MM.1S (cell line): ENCODE data around the gene WDR91.
"Not testable (repeated sequence)": the region's sequence is repeated elsewhere in the genome, so short reads cannot be mapped to it uniquely, and the experiment has no call there.

ENCODE experiments used
- DNase-seq: peaks from one replicate; pipeline ENCODE4 v3.0.0-alpha.2; 2015
- H2AFZ ChIP-seq: fragments of 300-600 bp; sonication (generic); 2 replicates; pipeline ENCODE4 v1.6.0; 2016; ENCODE audit warnings: antibody characterized with exemption, low read length
- H3F3A ChIP-seq: fragments of 300-600 bp; sonication (generic); 2 replicates; pipeline ENCODE4 v1.6.1; 2016; ENCODE audit warnings: mild to moderate bottlenecking, antibody characterized with exemption, low read length, moderate library complexity, mixed read lengths; ENCODE audit not compliant: insufficient read depth
- H3K27ac ChIP-seq: fragments of 300-600 bp; sonication (generic); 2 replicates; pipeline ENCODE4 v1.5.1; 2016; ENCODE audit warnings: mild to moderate bottlenecking, low read length
- H3K27me3 ChIP-seq: fragments of 300-600 bp; sonication (generic); replicated peaks from 2 replicates; pipeline ENCODE4 v1.6.0; 2016; ENCODE audit warnings: low read length; ENCODE audit not compliant: insufficient read depth
- H3K36me3 ChIP-seq: fragments of 300-600 bp; sonication (generic); replicated peaks from 2 replicates; pipeline ENCODE4 v1.6.1; 2016; ENCODE audit warnings: mild to moderate bottlenecking, low read length, mixed read lengths; ENCODE audit not compliant: insufficient read depth
- H3K4me1 ChIP-seq: fragments of 300-600 bp; sonication (generic); 2 replicates; pipeline ENCODE4 v1.6.1; 2016; ENCODE audit warnings: low read length, mixed read lengths
- H3K4me2 ChIP-seq: fragments of 300-600 bp; sonication (generic); 2 replicates; pipeline ENCODE4 v1.6.0; 2016; ENCODE audit warnings: low read depth, low read length
- H3K4me3 ChIP-seq: fragments of 300-600 bp; sonication (generic); 2 replicates; pipeline ENCODE4 v1.5.1; 2016; ENCODE audit warnings: low read length, mixed read lengths
- H3K79me2 ChIP-seq: fragments of 300-600 bp; sonication (generic); 2 replicates; pipeline ENCODE4 v1.6.1; 2016; ENCODE audit warnings: mixed run types, low read length, mixed read lengths
- H3K9ac ChIP-seq: fragments of 300-600 bp; sonication (generic); 2 replicates; pipeline ENCODE4 v1.6.1; 2016; ENCODE audit warnings: low read length, mixed read lengths
- H3K9me2 ChIP-seq: fragments of 300-600 bp; sonication (generic); replicated peaks from 2 replicates; pipeline ENCODE4 v1.6.1; 2016; ENCODE audit warnings: mild to moderate bottlenecking, low read length, mixed read lengths; ENCODE audit not compliant: insufficient read depth
- H3K9me3 ChIP-seq: fragments of 300-600 bp; sonication (generic); replicated peaks from 2 replicates; pipeline ENCODE4 v1.6.1; 2016; ENCODE audit warnings: mild to moderate bottlenecking, low read length, mixed read lengths; ENCODE audit not compliant: insufficient read depth
- H4K20me1 ChIP-seq: fragments of 300-600 bp; sonication (generic); 2 replicates; pipeline ENCODE4 v1.6.1; 2016; ENCODE audit warnings: mild to moderate bottlenecking, low read length, moderate library complexity, mixed read lengths; ENCODE audit not compliant: insufficient read depth
- EZH2 ChIP-seq: fragments of 300-600 bp; sonication (generic); optimal IDR thresholded peaks from 2 replicates; pipeline ENCODE3; 2017; ENCODE audit warnings: low read depth, mild to moderate bottlenecking, antibody characterized with exemption, low read length, mixed read lengths
- EZH2phosphoT487 ChIP-seq: fragments of 300-600 bp; sonication (generic); IDR thresholded peaks from 2 replicates; pipeline ENCODE4 v1.6.1; 2018; ENCODE audit warnings: antibody characterized with exemption, low read length
- TF ChIP-seq, protein P1 (sequence below): fragments of 300-600 bp; sonication (generic); IDR thresholded peaks from 2 replicates; pipeline ENCODE4 v1.5.1; 2016; ENCODE audit warnings: antibody characterized with exemption, low read length, mixed read lengths

WDR91 gene

DNA sequence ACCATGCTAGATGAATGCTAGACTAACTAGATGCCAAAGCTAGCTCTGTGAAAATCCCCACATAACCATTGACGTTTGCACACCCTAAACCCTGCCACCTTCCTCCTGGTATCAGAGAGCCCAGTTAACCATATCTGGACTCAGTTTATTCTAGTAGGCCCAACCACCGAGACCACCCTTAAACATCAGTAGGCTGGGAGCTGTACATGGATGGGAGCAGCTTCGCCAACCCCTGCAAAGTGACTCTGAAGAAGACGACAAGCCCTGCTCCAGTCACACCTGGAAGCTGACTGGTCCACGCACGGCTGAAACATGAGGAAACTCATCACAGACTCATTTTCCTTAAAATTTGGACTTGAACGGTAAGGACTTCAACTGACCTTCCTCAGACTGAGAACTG is 36.4 kb downstream of the WDR91 start:
- H3K9me3 ChIP-seq, result no peaks in the 10 kb centered on the region
- H3K9ac ChIP-seq, result no peak overlapping the region
- H3K4me1 ChIP-seq, result peaks cover 7% of the 10 kb centered on the region
- H3K79me2 ChIP-seq, result peaks cover 6% of the 10 kb centered on the region
- no peak overlapping the region for H3K4me3 ChIP-seq
- TF ChIP-seq EZH2, result no peak
- TF ChIP-seq, protein P1, sequence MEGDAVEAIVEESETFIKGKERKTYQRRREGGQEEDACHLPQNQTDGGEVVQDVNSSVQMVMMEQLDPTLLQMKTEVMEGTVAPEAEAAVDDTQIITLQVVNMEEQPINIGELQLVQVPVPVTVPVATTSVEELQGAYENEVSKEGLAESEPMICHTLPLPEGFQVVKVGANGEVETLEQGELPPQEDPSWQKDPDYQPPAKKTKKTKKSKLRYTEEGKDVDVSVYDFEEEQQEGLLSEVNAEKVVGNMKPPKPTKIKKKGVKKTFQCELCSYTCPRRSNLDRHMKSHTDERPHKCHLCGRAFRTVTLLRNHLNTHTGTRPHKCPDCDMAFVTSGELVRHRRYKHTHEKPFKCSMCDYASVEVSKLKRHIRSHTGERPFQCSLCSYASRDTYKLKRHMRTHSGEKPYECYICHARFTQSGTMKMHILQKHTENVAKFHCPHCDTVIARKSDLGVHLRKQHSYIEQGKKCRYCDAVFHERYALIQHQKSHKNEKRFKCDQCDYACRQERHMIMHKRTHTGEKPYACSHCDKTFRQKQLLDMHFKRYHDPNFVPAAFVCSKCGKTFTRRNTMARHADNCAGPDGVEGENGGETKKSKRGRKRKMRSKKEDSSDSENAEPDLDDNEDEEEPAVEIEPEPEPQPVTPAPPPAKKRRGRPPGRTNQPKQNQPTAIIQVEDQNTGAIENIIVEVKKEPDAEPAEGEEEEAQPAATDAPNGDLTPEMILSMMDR, result no peak
- TF ChIP-seq EZH2phosphoT487, result no peak
- no peak overlapping the region for H2AFZ ChIP-seq
- H4K20me1 ChIP-seq, result no peaks in the 10 kb centered on the region
- no peak overlapping the region for H3K4me2 ChIP-seq
- no peak overlapping the region for H3K27ac ChIP-seq
- H3F3A ChIP-seq, result peaks cover 17% of the 10 kb centered on the region
- H3K27me3 ChIP-seq, result no peaks in the 10 kb centered on the region
- no peaks in the 10 kb centered on the region for H3K9me2 ChIP-seq
- DNase-seq, result no peak
- no peaks in the 10 kb centered on the region for H3K36me3 ChIP-seq

DNA sequence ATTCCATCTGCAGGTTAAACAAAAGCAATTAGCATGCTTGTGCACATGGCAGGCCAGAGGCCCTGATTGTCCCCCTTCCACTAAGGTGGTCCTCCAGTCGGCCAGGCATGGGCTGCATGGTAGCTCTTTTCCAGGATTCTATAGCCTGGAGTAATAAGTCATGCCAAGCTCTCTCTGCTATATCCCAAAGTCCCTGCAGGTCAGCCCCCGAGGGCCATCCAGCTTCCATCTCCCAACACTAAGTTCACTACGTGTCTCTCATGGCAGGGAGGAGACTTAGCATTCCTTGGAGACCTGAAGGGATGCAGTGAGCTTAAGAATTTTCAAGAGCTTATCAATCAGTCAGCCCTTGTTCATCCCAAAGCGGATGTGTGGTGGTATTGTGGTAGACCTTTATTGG is 37.4 kb downstream of the WDR91 start:
- H3K4me1 ChIP-seq, H3K27me3 ChIP-seq, H3K27ac ChIP-seq, H3K36me3 ChIP-seq, H3K9me3 ChIP-seq, H3K4me2 ChIP-seq, H3K9ac ChIP-seq, H2AFZ ChIP-seq, H4K20me1 ChIP-seq, H3K4me3 ChIP-seq, H3K9me2 ChIP-seq, DNase-seq: not testable (repeated sequence)
- H3K79me2 ChIP-seq, result peaks cover 16% of the 10 kb centered on the region
- H3F3A ChIP-seq, result peaks cover 27% of the 10 kb centered on the region

DNA sequence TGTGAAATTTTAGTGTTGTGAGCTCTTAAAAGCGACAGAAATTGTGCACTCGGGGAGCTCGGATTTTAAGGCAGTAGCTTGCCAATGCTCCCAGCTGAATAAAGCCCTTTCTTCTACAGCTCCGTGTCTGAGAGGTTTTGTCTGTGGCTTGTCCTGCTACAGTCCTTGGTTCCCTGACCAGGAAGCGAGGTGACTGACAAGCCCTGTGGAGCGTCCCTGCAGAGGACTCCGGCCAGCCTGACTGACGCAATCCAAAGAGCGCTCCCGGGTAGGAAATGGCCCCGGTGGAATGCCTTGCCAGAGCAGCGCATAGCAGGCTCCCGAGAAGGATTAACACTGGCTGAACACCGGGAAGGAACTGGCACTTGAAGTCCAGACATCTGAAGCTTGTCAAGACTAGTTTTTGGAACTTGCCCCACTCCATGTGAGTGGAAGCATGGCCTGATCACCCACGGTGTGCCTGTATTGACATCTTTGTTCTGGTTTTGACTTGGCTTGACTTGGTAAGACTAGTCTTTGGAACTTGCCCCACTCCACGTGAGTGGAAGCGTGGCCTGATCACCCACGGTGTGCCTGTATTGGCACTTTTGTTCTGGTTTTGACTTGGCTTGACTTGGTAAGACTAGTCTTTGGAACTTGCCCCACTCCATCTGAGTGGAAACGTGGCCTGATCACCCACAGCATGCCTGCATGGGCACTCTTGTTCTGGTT is 39.6 kb downstream of the WDR91 start:
- Histone ChIP-seq H3K4me1 (peaks cover 15% of the 10 kb centered on the region), H3K4me3 (peak overlapping the region; percentile 24), H2AFZ (peak overlapping the region; percentile 77), H3F3A (peaks cover 27% of the 10 kb centered on the region), H3K4me2 (peak overlapping the region; percentile 97; the same call in 1 of the 2 replicates), H3K27ac (peak overlapping the region; percentile 97; the same call in 1 of the 2 replicates), H3K36me3 (peaks cover 18% of the 10 kb centered on the region), H3K9ac (peak overlapping the region; percentile 44; the same call in 1 of the 2 replicates), H3K79me2 (peaks cover 37% of the 10 kb centered on the region)
- not testable (repeated sequence) for H3K9me3 ChIP-seq, H4K20me1 ChIP-seq, DNase-seq, H3K27me3 ChIP-seq, H3K9me2 ChIP-seq

DNA sequence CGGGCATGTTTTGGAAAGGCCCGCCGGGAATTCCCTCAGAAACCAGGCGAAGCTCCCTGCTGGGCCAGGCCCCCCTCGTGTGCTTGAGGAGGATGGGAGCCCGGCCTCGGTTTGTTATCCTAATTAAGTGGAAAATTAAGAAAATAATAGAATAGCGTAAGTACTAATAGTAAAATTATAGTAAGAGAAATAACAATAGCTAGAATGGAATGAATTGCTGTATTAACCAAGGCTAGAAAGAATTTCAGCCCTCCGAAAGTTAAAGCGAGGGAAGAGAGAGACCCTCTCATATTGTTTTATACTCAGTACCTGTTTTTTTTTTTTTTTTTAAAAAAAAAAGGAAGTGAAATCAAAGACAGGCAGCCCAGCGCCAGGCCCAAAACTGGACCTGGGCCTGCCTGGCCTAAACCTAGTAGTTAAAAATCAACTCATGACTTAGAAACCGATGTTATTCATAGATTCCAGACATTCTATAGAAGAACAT is 40.3 kb downstream of the WDR91 start:
- not testable (repeated sequence) for H3K27me3 ChIP-seq, H3K9me3 ChIP-seq, H4K20me1 ChIP-seq, DNase-seq, H3K9me2 ChIP-seq
- Histone ChIP-seq H2AFZ (peak overlapping the region; percentile 77), H3F3A (peaks cover 27% of the 10 kb centered on the region), H3K79me2 (peaks cover 44% of the 10 kb centered on the region), H3K4me3 (peak overlapping the region; percentile 89), H3K36me3 (peaks cover 24% of the 10 kb centered on the region), H3K4me1 (peaks cover 15% of the 10 kb centered on the region), H3K27ac (peak overlapping the region; percentile 97), H3K9ac (peak overlapping the region; percentile 98), H3K4me2 (peak overlapping the region; percentile 97)
